HepG2 (cell line): Measurements from ENCODE around the gene TMEM50B.

Experiments
- BCLAF1 ChIP-seq: fragments of 450-650 bp; IDR thresholded peaks from 2 replicates; pipeline ENCODE4 v1.6.1; 2017; ENCODE audit warnings: mild to moderate bottlenecking
- KAT2B ChIP-seq: fragments of 150-350 bp; IDR thresholded peaks from 2 replicates; pipeline ENCODE4 v1.6.1; 2014; ENCODE audit warnings: low read depth, low read length, borderline replicate concordance
- POLR2A ChIP-seq, 2 experiments: IDR thresholded peaks; 2 replicates each; pipeline ENCODE4 v1.6.1; 2011; ENCODE audit warnings: low read depth in 2 of 2, low read length in 2 of 2, mild to moderate bottlenecking in 1 of 2, moderate library complexity in 1 of 2; ENCODE audit not compliant: insufficient read depth in 1 of 2
- SMAD1 ChIP-seq: sonication (generic); formaldehyde crosslinking; IDR thresholded peaks from 2 replicates; pipeline ENCODE4 v1.4.0; 2020; ENCODE audit warnings: missing genetic modification reagents, low read depth, mild to moderate bottlenecking, borderline replicate concordance
- SP1 ChIP-seq, 2 experiments: fragments of 450-650 bp in 1 of 2; sonication (generic) in 1 of 2; formaldehyde crosslinking in 1 of 2; IDR thresholded peaks; 2 replicates each; pipeline versions ENCODE4 v1.4.0 to v1.6.1; 2016 to 2020; ENCODE audit warnings: missing genetic modification reagents in 1 of 2
- TAF15 ChIP-seq: fragments of 200-400 bp; formaldehyde crosslinking; IDR thresholded peaks from one replicate; pipeline ENCODE4 v1.6.1; 2018; ENCODE audit warnings: mild to moderate bottlenecking, low read depth, low read length; ENCODE audit not compliant: poor library complexity, severe bottlenecking
- ZFP36 ChIP-seq: fragments of 150-350 bp; IDR thresholded peaks from 2 replicates; pipeline ENCODE4 v1.6.1; 2018; ENCODE audit warnings: borderline replicate concordance, low read length, low read depth; ENCODE audit not compliant: partially characterized antibody
- ZNF547 ChIP-seq: sonication (generic); formaldehyde crosslinking; IDR thresholded peaks from 2 replicates; pipeline ENCODE4 v1.5.1; 2020; ENCODE audit warnings: mild to moderate bottlenecking, missing genetic modification reagents
- ZNF558 ChIP-seq: sonication (generic); formaldehyde crosslinking; IDR thresholded peaks from 2 replicates; pipeline ENCODE4 v1.9.0; 2022; ENCODE audit warnings: mild to moderate bottlenecking, missing genetic modification reagents, borderline replicate concordance
- ZNF891 ChIP-seq: sonication (generic); formaldehyde crosslinking; IDR thresholded peaks from 2 replicates; pipeline ENCODE4 v1.5.0; 2020; ENCODE audit warnings: mild to moderate bottlenecking, missing genetic modification reagents
- TF ChIP-seq, protein P1 (sequence below): sonication (generic); formaldehyde crosslinking; IDR thresholded peaks from 2 replicates; pipeline ENCODE4 v1.4.0; 2020; ENCODE audit warnings: mild to moderate bottlenecking, missing genetic modification reagents
- TF ChIP-seq, protein P2 (sequence below): sonication (generic); formaldehyde crosslinking; IDR thresholded peaks from 2 replicates; pipeline ENCODE4 v1.5.0; 2020; ENCODE audit warnings: mild to moderate bottlenecking, missing genetic modification reagents, moderate library complexity

DNA sequence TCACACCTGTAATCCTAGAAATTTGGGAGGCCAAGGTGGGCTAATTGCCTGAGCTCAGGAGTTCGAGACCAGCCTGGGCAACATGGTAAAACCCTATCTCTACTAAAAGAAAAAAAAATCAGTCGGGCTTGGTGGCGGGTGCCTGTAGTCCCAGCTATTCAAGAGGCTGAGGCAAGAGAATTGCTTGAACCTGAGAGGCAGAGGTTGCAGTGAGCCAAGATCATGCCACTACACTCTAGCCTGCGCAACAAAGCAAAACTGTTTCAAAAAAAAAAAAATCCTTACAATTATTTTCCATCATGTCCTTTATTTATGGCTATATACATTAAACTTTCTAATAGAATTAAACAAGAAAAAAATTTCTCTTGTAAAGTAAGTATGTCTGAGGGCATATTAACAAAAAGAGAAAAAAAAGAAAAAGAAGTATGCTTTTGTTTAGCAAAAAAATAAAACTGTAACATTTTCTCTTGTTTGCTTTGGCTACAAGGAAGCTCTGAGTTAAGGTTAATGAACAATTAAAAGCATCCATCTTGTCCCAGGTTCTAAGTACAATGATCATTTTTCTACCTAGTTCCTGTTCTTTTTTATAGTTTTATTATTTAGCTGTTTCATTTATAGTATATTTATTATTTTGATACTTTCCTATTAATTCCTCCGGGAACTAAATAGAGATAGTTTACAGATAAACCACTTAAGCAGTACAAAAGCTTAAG, 18.1 kb downstream of the TMEM50B start:
- TF ChIP-seq, protein P1, sequence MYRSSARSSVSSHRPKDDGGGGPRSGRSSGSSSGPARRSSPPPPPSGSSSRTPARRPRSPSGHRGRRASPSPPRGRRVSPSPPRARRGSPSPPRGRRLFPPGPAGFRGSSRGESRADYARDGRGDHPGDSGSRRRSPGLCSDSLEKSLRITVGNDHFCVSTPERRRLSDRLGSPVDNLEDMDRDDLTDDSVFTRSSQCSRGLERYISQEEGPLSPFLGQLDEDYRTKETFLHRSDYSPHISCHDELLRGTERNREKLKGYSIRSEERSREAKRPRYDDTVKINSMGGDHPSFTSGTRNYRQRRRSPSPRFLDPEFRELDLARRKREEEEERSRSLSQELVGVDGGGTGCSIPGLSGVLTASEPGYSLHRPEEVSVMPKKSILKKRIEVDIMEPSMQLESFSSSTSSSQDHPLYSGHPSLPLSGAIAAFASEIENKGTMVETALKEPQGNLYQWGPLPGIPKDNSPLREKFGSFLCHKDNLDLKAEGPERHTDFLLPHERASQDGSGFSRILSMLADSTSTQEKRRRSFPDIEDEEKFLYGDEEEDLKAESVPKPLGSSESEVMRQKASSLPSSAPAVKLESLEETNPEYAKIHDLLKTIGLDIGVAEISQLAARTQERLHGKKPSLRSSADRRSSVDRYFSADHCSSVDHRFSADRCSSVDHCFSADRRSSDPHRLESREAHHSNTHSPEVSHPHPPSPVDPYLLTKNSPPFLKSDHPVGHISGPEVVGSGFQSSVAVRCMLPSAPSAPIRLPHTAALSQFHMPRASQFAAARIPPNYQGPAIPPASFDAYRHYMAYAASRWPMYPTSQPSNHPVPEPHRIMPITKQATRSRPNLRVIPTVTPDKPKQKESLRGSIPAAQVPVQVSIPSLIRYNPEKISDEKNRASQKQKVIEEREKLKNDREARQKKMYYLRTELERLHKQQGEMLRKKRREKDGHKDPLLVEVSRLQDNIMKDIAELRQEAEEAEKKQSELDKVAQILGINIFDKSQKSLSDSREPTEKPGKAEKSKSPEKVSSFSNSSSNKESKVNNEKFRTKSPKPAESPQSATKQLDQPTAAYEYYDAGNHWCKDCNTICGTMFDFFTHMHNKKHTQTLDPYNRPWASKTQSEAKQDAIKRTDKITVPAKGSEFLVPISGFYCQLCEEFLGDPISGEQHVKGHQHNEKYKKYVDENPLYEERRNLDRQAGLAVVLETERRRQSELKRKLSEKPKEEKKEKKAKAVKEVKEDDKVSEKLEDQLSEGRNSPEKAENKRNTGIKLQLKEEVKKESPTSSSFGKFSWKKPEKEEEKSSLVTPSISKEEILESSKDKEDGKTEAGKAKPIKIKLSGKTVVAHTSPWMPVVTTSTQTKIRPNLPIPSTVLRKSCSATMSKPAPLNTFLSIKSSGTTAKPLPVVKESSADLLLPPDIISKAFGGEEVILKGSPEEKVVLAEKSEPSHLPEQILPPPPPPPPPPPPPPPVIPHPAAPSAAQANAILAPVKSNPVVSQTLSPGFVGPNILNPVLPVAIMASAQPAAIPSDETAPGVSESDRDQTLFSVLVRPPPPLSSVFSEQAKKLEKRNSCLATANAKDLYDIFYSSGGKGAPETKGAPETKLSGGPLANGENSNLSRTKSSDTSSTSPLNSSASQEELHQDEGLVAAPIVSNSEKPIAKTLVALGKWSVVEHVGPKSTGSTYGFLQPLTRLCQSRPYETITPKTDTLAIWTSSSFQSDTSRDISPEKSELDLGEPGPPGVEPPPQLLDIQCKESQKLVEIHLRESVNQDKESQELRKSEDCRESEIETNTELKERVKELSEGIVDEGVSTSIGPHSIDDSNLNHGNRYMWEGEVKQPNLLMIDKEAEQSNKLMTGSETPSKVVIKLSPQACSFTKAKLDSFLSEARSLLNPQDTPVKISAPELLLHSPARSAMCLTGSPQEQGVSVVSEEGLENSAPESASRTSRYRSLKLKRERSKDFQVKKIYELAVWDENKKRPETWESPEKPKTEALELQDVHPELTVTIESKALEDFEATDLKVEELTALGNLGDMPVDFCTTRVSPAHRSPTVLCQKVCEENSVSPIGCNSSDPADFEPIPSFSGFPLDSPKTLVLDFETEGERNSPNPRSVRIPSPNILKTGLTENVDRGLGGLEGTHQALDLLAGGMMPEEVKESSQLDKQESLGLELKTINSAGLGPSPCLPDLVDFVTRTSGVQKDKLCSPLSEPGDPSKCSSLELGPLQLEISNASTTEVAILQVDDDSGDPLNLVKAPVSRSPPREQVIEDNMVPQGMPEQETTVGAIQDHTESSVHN (CRISPR knock-in tag): no peak
- TF ChIP-seq POLR2A (IDR thresholded peaks at IDR 0.05; ENCODE audit: insufficient read depth in 1 of 2, low read depth in 2 of 2, low read length in 2 of 2) (no peak), BCLAF1 (no peak), TAF15 (no peak), ZFP36 (no peak), SP1 (IDR thresholded peaks at IDR 0.05) (no peak), SP1 (CRISPR knock-in tag; IDR thresholded peaks at IDR 0.05) (no peak), ZNF558 (CRISPR knock-in tag) (no peak), ZNF891 (CRISPR knock-in tag) (no peak), KAT2B (no peak), ZNF547 (no peak), SMAD1 (CRISPR knock-in tag) (no peak)
- TF ChIP-seq, protein P2, sequence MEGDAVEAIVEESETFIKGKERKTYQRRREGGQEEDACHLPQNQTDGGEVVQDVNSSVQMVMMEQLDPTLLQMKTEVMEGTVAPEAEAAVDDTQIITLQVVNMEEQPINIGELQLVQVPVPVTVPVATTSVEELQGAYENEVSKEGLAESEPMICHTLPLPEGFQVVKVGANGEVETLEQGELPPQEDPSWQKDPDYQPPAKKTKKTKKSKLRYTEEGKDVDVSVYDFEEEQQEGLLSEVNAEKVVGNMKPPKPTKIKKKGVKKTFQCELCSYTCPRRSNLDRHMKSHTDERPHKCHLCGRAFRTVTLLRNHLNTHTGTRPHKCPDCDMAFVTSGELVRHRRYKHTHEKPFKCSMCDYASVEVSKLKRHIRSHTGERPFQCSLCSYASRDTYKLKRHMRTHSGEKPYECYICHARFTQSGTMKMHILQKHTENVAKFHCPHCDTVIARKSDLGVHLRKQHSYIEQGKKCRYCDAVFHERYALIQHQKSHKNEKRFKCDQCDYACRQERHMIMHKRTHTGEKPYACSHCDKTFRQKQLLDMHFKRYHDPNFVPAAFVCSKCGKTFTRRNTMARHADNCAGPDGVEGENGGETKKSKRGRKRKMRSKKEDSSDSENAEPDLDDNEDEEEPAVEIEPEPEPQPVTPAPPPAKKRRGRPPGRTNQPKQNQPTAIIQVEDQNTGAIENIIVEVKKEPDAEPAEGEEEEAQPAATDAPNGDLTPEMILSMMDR (CRISPR knock-in tag): no peak
